ENCODE measurements around the gene SCRN2.
A peak's percentile ranks its signal among the peaks of the same experiment; 100 is the strongest.

The SCRN2 gene

GRCh38 chr17:47802341-47803022 is 38.6 kb downstream of the SCRN2 start:
- DNase-seq, result peak; percentile 76

- DNase-seq, result no peak
These were observed 39.2 kb downstream of the SCRN2 start for GRCh38 chr17:47801906-47802305.

- DNase-seq, result no peak
These were observed 39.8 kb downstream of the SCRN2 start for GRCh38 chr17:47801176-47801765.

- DNase-seq, result no peak
These were observed 40.4 kb downstream of the SCRN2 start for GRCh38 chr17:47800686-47801085.

GRCh38 chr17:47797797-47798196 is 43.3 kb downstream of the SCRN2 start:
- no peak for DNase-seq

- no peak for DNase-seq
These were observed 48.1 kb downstream of the SCRN2 start for GRCh38 chr17:47792979-47793378.

- DNase-seq, result no peak
These were observed 48.6 kb downstream of the SCRN2 start for GRCh38 chr17:47792457-47792856.

- DNase-seq, result no peak
These were observed 50.0 kb downstream of the SCRN2 start for GRCh38 chr17:47791025-47791424.

- peak; percentile 78 for DNase-seq
These were observed 51.2 kb downstream of the SCRN2 start for GRCh38 chr17:47789611-47790561.

All from stimulated activated CD4-positive, alpha-beta T cell treated with anti-CD3 and anti-CD28 coated beads, Interleukin-15, amount 100 ng/mL, for 24 hours (primary cell).